Ramos (cell line): Measurements from ENCODE around the gene BABAM2.

Experiments used
- in situ Hi-C: fragments of 300-500 bp; cut with MboI; formaldehyde crosslinking; loops from one replicate; pipeline ENCODE4 v1.14.3; 2022; ENCODE audit warnings: low sequenced_read_pairs; ENCODE audit not compliant: unreplicated experiment

The BABAM2 gene

GRCh38 chr2:28287256-28287915 lies 396.9 kb downstream of the BABAM2 start:
- in situ Hi-C loops: no loop called here

- in situ Hi-C loops: no loop called here
Measured at GRCh38 chr2:28288620-28289019, 398.1 kb downstream of the BABAM2 start.

GRCh38 chr2:28291811-28292440 lies 401.4 kb downstream of the BABAM2 start:
- in situ Hi-C loops: no loop called here

GRCh38 chr2:28292491-28292890 lies 402.0 kb downstream of the BABAM2 start:
- in situ Hi-C loops: no loop called here

GRCh38 chr2:28293416-28293815 lies 402.9 kb downstream of the BABAM2 start:
- in situ Hi-C loops: no loop called here

GRCh38 chr2:28294451-28294850 lies 403.9 kb downstream of the BABAM2 start:
- in situ Hi-C loops: no loop called here

GRCh38 chr2:28296243-28296642 lies 405.7 kb downstream of the BABAM2 start:
- in situ Hi-C loops: no loop called here

GRCh38 chr2:28296904-28297303 lies 406.4 kb downstream of the BABAM2 start:
- in situ Hi-C loops: no loop called here

- in situ Hi-C loops: no loop called here
Measured at GRCh38 chr2:28297531-28297930, 407.0 kb downstream of the BABAM2 start.

- in situ Hi-C loops: no loop called here
Measured at GRCh38 chr2:28298406-28298805, 407.9 kb downstream of the BABAM2 start.

GRCh38 chr2:28300485-28301341 lies 410.2 kb downstream of the BABAM2 start:
- in situ Hi-C loops: no loop called here

- in situ Hi-C loops: no loop called here
Measured at GRCh38 chr2:28305202-28305601, 414.7 kb downstream of the BABAM2 start.

- in situ Hi-C loops: no loop called here
Measured at GRCh38 chr2:28310107-28310506, 419.6 kb downstream of the BABAM2 start.

GRCh38 chr2:28311660-28312249 lies 421.2 kb downstream of the BABAM2 start:
- in situ Hi-C loops: no loop called here

- in situ Hi-C loops: no loop called here
Measured at GRCh38 chr2:28312307-28313219, 422.0 kb downstream of the BABAM2 start.

- in situ Hi-C loops: no loop called here
Measured at GRCh38 chr2:28313220-28313784, 422.8 kb downstream of the BABAM2 start.

GRCh38 chr2:28314968-28315367 lies 424.4 kb downstream of the BABAM2 start:
- in situ Hi-C loops: no loop called here

GRCh38 chr2:28316546-28317335 lies 426.2 kb downstream of the BABAM2 start:
- in situ Hi-C loops: no loop called here

- in situ Hi-C loops: no loop called here
Measured at GRCh38 chr2:28317390-28317789, 426.9 kb downstream of the BABAM2 start.
